Caco-2 (cell line): ENCODE data around the gene LINC00632. TPM values are rescaled to one million over a fixed set of nuclear protein-coding genes. Genes with fewer than 3 reads are reported as not detected.

Source experiments
- BruUV-seq: library from RNA; stranded (reverse); fragments of 400-500 nt; replicated peaks from 2 replicates; lab custom pipeline; 2021; lab: Mats Ljungman, UMichigan
- CTCF ChIA-PET: fragments of 300-600 bp; sonication (Branson Sonifier 250); formaldehyde crosslinking; loops from one replicate; lab custom pipeline; 2022; ENCODE audit warnings: antibody characterized with exemption; lab: Charles Lee
- POLR2A ChIA-PET: fragments of 300-600 bp; sonication (Branson Sonifier 250); formaldehyde crosslinking; loops from one replicate; lab custom pipeline; 2022; ENCODE audit warnings: antibody characterized with exemption; lab: Charles Lee
- DNase-seq, 2 experiments: peaks; one replicate each; pipeline versions ENCODE4 v3.0.0 to v3.0.0-alpha.2; 2020 to 2022
- H3K27me3 ChIP-seq: replicated peaks from 2 replicates; pipeline ENCODE4 v1.6.0; 2011; ENCODE audit warnings: low read length; ENCODE audit not compliant: control insufficient read depth, insufficient read depth
- H3K36me3 ChIP-seq: 2 replicates; pipeline ENCODE4 v1.5.1; 2011; ENCODE audit warnings: low read length; ENCODE audit not compliant: control insufficient read depth, insufficient read depth
- H3K4me1 ChIP-seq: fragments of 250-450 bp; sonication (Bioruptor Pico); 2 replicates; pipeline ENCODE4 v1.5.1; 2020; ENCODE audit warnings: mild to moderate bottlenecking
- H3K4me3 ChIP-seq: 2 replicates; pipeline ENCODE4 v1.5.1; 2011; ENCODE audit warnings: low read depth, mild to moderate bottlenecking, control low read depth, low read length
- H3K9me3 ChIP-seq: fragments of 250-450 bp; sonication (Bioruptor Pico); 2 replicates; pipeline ENCODE4 v1.5.1; 2020; ENCODE audit warnings: mild to moderate bottlenecking, moderate library complexity
- H3K27ac Mint-ChIP-seq: one replicate; pipeline ENCODE4 v1.8.0; 2022; ENCODE audit warnings: mixed read lengths; ENCODE audit not compliant: unreplicated experiment
- H3K27me3 Mint-ChIP-seq: one replicate; pipeline ENCODE4 v1.8.0; 2022; ENCODE audit warnings: mixed read lengths; ENCODE audit not compliant: insufficient read depth, unreplicated experiment
- H3K36me3 Mint-ChIP-seq: one replicate; pipeline ENCODE4 v1.8.0; 2022; ENCODE audit warnings: mild to moderate bottlenecking, mixed read lengths; ENCODE audit not compliant: insufficient read depth, unreplicated experiment
- H3K4me1 Mint-ChIP-seq: one replicate; pipeline ENCODE4 v1.8.0; 2022; ENCODE audit warnings: low read depth, mixed read lengths; ENCODE audit not compliant: unreplicated experiment
- H3K4me3 Mint-ChIP-seq: one replicate; pipeline ENCODE4 v1.8.0; 2022; ENCODE audit warnings: mild to moderate bottlenecking, moderate library complexity, mixed read lengths; ENCODE audit not compliant: unreplicated experiment
- H3K9me3 Mint-ChIP-seq: one replicate; pipeline ENCODE4 v1.8.0; 2022; ENCODE audit warnings: mixed read lengths; ENCODE audit not compliant: unreplicated experiment
- intact Hi-C: fragments of 100-400 bp; cut with micrococcal nuclease; formaldehyde crosslinking; loops from one replicate; pipeline ENCODE4 v1.10.0; 2022; ENCODE audit not compliant: unreplicated experiment
- total RNA-seq: library from RNA; stranded (reverse); gene quantifications from 2 replicates; pipeline ENCODE4 v1.2.3, GENCODE V29; 2022
- TF ChIP-seq, protein P1 (sequence below), 2 experiments: fragments of 200-600 bp in 1 of 2; IDR thresholded peaks; 1 replicate in 1 of 2; 2 replicates in 1 of 2; pipeline versions ENCODE4 v1.5.1 to v1.8.0; 2011 to 2022; ENCODE audit warnings: antibody characterized with exemption in 1 of 2, control low read depth in 1 of 2, inconsistent platforms in 1 of 2, low read depth in 1 of 2, low read length in 1 of 2, mild to moderate bottlenecking in 1 of 2, moderate library complexity in 1 of 2; ENCODE audit not compliant: insufficient read depth in 1 of 2, severe bottlenecking in 1 of 2, unreplicated experiment in 1 of 2

Gene LINC00632
- total RNA-seq, 1 experiment from 2014 or later: not detected

DNA sequence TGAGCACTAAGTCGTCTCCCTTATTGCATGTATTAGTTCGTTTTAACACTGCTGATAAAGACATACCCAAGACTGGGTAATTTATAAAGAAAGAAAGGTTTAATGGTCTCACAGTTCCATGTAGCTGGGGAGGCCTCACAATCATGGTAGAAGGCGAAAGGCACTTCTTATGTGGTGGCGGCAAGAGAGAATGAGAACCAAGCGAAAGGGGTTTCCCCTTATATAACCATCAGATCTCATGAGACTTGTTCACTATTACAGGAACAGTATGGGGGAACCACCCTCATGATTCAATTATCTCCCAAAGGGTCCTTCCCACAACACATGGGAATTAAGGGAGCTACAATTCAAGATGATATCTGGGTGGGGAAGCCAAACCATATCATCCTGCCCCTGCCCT is 85.1 kb downstream of the LINC00632 start:
- CTCF ChIA-PET: no interaction called here
- H3K4me3 ChIP-seq: no peak overlapping the region

GRCh38 chrX:140799216-140799615 is 89.7 kb downstream of the LINC00632 start:
- H3K27me3 Mint-ChIP-seq: no peaks in the 10 kb centered on the region
- BruUV-seq: no TSS peak
- Histone ChIP-seq H3K27me3 (no peaks in the 10 kb centered on the region), H3K36me3 (no peaks in the 10 kb centered on the region), H3K4me1 (no peaks in the 10 kb centered on the region), H3K4me3 (no peak overlapping the region), H3K9me3 (no peaks in the 10 kb centered on the region)
- H3K4me1 Mint-ChIP-seq: no peaks in the 10 kb centered on the region
- H3K36me3 Mint-ChIP-seq: no peaks in the 10 kb centered on the region
- DNase-seq: no peak
- H3K4me3 Mint-ChIP-seq: no peak overlapping the region
- TF ChIP-seq, protein P1, sequence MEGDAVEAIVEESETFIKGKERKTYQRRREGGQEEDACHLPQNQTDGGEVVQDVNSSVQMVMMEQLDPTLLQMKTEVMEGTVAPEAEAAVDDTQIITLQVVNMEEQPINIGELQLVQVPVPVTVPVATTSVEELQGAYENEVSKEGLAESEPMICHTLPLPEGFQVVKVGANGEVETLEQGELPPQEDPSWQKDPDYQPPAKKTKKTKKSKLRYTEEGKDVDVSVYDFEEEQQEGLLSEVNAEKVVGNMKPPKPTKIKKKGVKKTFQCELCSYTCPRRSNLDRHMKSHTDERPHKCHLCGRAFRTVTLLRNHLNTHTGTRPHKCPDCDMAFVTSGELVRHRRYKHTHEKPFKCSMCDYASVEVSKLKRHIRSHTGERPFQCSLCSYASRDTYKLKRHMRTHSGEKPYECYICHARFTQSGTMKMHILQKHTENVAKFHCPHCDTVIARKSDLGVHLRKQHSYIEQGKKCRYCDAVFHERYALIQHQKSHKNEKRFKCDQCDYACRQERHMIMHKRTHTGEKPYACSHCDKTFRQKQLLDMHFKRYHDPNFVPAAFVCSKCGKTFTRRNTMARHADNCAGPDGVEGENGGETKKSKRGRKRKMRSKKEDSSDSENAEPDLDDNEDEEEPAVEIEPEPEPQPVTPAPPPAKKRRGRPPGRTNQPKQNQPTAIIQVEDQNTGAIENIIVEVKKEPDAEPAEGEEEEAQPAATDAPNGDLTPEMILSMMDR (IDR thresholded peaks at IDR 0.05; ENCODE audit: insufficient read depth in 1 of 2, low read depth in 1 of 2, low read length in 1 of 2, severe bottlenecking in 1 of 2, unreplicated experiment in 1 of 2): no peak
- intact Hi-C loops: no loop called here
- no peak overlapping the region for H3K27ac Mint-ChIP-seq
- ChIA-PET CTCF (no interaction called here), POLR2A (no interaction called here)
- H3K9me3 Mint-ChIP-seq: no peaks in the 10 kb centered on the region

More for the DNA sequence above, 85.1 kb downstream of the LINC00632 start:
- TF ChIP-seq, protein P1 (IDR thresholded peaks at IDR 0.05; ENCODE audit: insufficient read depth in 1 of 2, low read depth in 1 of 2, low read length in 1 of 2, severe bottlenecking in 1 of 2, unreplicated experiment in 1 of 2): no peak
- no peak for DNase-seq
- H3K27me3 Mint-ChIP-seq: no peaks in the 10 kb centered on the region
- H3K27ac Mint-ChIP-seq: no peak overlapping the region
- no peaks in the 10 kb centered on the region for H3K4me1 Mint-ChIP-seq
- POLR2A ChIA-PET: no interaction called here
- Histone ChIP-seq H3K4me1 (no peaks in the 10 kb centered on the region), H3K27me3 (no peaks in the 10 kb centered on the region), H3K9me3 (no peaks in the 10 kb centered on the region), H3K36me3 (no peaks in the 10 kb centered on the region)
- intact Hi-C loops: no loop called here
- H3K9me3 Mint-ChIP-seq: no peaks in the 10 kb centered on the region
- H3K4me3 Mint-ChIP-seq: no peak overlapping the region
- no TSS peak for BruUV-seq
- H3K36me3 Mint-ChIP-seq: no peaks in the 10 kb centered on the region

DNA sequence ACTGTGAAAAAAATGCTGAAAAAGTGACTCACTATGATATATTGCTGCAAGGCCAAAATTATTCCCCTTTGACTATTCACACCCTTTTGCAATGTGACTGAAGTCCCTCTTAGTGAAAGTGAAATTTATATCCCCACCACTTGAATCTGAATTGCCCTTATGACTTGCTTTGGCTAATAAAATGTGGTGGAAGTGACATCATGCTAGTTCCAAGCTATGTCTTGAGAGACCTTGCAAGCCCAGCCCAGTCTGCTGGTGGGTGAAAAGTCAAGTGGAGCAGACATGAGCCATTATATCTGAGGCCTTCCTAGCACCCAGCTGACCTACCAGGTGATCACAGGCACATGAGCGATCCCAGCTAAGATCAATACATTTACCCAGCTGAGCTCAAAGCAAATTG is 94.7 kb downstream of the LINC00632 start:
- no peak for DNase-seq
- Histone ChIP-seq H3K4me1 (no peaks in the 10 kb centered on the region), H3K27me3 (no peaks in the 10 kb centered on the region), H3K9me3 (no peaks in the 10 kb centered on the region), H3K4me3 (no peak overlapping the region), H3K36me3 (no peaks in the 10 kb centered on the region)
- H3K9me3 Mint-ChIP-seq: no peaks in the 10 kb centered on the region
- no TSS peak for BruUV-seq
- H3K4me3 Mint-ChIP-seq: no peak overlapping the region
- ChIA-PET POLR2A (no interaction called here), CTCF (no interaction called here)
- no peaks in the 10 kb centered on the region for H3K4me1 Mint-ChIP-seq
- intact Hi-C loops: no loop called here
- H3K27me3 Mint-ChIP-seq: no peaks in the 10 kb centered on the region
- TF ChIP-seq, protein P1 (IDR thresholded peaks at IDR 0.05; ENCODE audit: insufficient read depth in 1 of 2, low read depth in 1 of 2, low read length in 1 of 2, severe bottlenecking in 1 of 2, unreplicated experiment in 1 of 2): no peak
- H3K27ac Mint-ChIP-seq: no peak overlapping the region
- no peaks in the 10 kb centered on the region for H3K36me3 Mint-ChIP-seq
